GM12878 (cell line): ENCODE results near the gene CWC25.

Source experiments
- CTCF ChIP-seq, 3 experiments: IDR thresholded peaks in 2 of 3; conservative IDR thresholded peaks in 1 of 3; 2 replicates each; pipeline ENCODE4 v1.5.1; 2011; ENCODE audit warnings: low read depth in 3 of 3, low read length in 3 of 3, mild to moderate bottlenecking in 3 of 3, control low read depth in 2 of 3, moderate library complexity in 2 of 3, inconsistent platforms in 1 of 3, mixed read lengths in 1 of 3; ENCODE audit not compliant: control insufficient read depth in 2 of 3, insufficient read depth in 1 of 3; ENCODE audit errors: extremely low read depth in 1 of 3
- EZH2 ChIP-seq: IDR thresholded peaks from 2 replicates; pipeline ENCODE4 v1.6.1; 2012; ENCODE audit warnings: low read depth, mild to moderate bottlenecking, control low read depth, inconsistent platforms, low read length, borderline replicate concordance; ENCODE audit not compliant: control insufficient read depth
- PKNOX1 ChIP-seq: fragments of 450-650 bp; IDR thresholded peaks from 2 replicates; pipeline ENCODE4 v1.6.1; 2016; ENCODE audit warnings: mild to moderate bottlenecking
- SIN3A ChIP-seq: IDR thresholded peaks from 2 replicates; pipeline ENCODE4 v1.6.1; 2012; ENCODE audit warnings: low read depth, low read length, improper control_type of control experiment

GRCh38 chr17:38869526-38870258 lies 44.6 kb upstream of the CWC25 start, which contains the start of gene LASP1:
- TF ChIP-seq SIN3A (no peak; the same call in 1 of the 2 replicates), PKNOX1 (no peak), EZH2 (no peak), CTCF (IDR thresholded peaks at IDR 0.05 in 2 of 3, conservative IDR thresholded peaks at IDR 0.05 in 1 of 3; ENCODE audit: control insufficient read depth in 2 of 3, extremely low read depth in 1 of 3, insufficient read depth in 1 of 3, low read depth in 3 of 3, low read length in 3 of 3) (no peak)
